ENCODE data around the gene RECQL.
"Not testable (repeated sequence)": the region's sequence is repeated elsewhere in the genome, so short reads cannot be mapped to it uniquely, and the experiment has no call there.

Gene RECQL

DNA sequence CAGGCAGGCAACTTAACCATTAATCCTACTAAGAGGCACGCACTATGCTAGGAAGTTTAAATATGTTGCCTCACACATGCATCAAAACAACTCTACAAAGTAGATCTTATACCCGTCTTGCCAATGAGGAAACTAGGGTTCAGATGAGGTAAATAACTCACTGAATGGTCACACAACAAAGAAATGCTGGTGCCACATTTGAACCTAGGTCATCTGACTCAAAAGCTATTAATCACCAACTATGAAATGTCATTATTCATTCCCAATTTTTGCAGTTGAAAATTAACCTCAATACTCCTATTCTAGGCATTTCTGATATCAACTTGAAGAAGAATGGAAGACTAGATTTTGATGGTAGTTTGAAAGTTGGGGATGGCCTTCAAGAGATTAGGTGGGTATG lies 66.7 kb downstream of the RECQL start:
- H3K27ac ChIP-seq = no peak overlapping the region
- H3K4me3 ChIP-seq = no peak overlapping the region
- no peak for DNase-seq (ENCODE audit: low spot score)
- TF ChIP-seq CTCF (IDR thresholded peaks at IDR 0.05) = no peak

DNA sequence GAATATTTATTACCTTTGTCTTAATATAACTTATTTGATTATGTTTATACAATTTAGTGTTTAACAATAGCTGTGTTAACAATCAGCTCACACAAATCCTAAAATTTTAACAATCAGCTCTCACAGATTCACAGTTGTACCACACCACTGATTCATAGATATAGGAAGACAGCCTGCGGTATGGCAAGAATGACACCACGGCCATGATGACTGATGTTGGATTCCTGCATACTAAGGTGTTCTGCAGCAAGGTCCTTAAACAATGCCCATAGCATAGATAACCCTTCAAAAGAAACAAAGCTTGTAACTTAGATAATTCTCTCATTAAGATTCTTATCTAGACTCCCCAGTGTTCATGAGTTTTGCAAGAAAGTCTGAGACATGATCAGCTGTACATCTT lies 67.9 kb downstream of the RECQL start:
- no peak for TF ChIP-seq CTCF (IDR thresholded peaks at IDR 0.05)
- H3K4me3 ChIP-seq = no peak overlapping the region
- DNase-seq (ENCODE audit: low spot score) = no peak

GRCh38 chr12:21429994-21430393 lies 71.4 kb downstream of the RECQL start:
- DNase-seq (ENCODE audit: low spot score) = no peak
- no peak overlapping the region for H3K4me3 ChIP-seq
- no peak for TF ChIP-seq CTCF (IDR thresholded peaks at IDR 0.05)
- H3K27ac ChIP-seq = no peak overlapping the region

More for the DNA sequence above, 67.9 kb downstream of the RECQL start:
- H3K27ac ChIP-seq = no peak overlapping the region

- no peak overlapping the region for H3K4me3 ChIP-seq
- TF ChIP-seq CTCF (IDR thresholded peaks at IDR 0.05) = no peak
- no peak for DNase-seq (ENCODE audit: low spot score)
- no peak overlapping the region for H3K27ac ChIP-seq
Measured at GRCh38 chr12:21428241-21428640, 73.2 kb downstream of the RECQL start.

- not testable (repeated sequence) for H3K4me3 ChIP-seq; DNase-seq (ENCODE audit: low spot score); H3K27ac ChIP-seq
Measured at GRCh38 chr12:21419009-21419699, 82.3 kb downstream of the RECQL start.

Measured in coronary artery (tissue), 2 donors.